Measurements from ENCODE around the gene DEPDC5. TPM values are rescaled to one million over a fixed set of nuclear protein-coding genes. Genes with fewer than 3 reads are reported as not detected.

Gene DEPDC5
- total and polyA plus RNA-seq, 9 of the 15 experiments (the other 6 are each of a cell fraction or from before 2014, with no cell fraction given), result 2.3 to 12.3 (median 10.7) TPM

- TF ChIP-seq GTF3C2 (IDR thresholded peaks at IDR 0.05; ENCODE audit: borderline replicate concordance, extremely low read depth, insufficient read length), result no peak
- TF ChIP-seq, protein P1, sequence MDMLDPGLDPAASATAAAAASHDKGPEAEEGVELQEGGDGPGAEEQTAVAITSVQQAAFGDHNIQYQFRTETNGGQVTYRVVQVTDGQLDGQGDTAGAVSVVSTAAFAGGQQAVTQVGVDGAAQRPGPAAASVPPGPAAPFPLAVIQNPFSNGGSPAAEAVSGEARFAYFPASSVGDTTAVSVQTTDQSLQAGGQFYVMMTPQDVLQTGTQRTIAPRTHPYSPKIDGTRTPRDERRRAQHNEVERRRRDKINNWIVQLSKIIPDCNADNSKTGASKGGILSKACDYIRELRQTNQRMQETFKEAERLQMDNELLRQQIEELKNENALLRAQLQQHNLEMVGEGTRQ (CRISPR knock-in tag; IDR thresholded peaks at IDR 0.05), result no peak
- no peak for TF ChIP-seq ZBTB8A (IDR thresholded peaks at IDR 0.05; ENCODE audit: partially characterized antibody)
- TF ChIP-seq MED1 (CRISPR knock-in tag; IDR thresholded peaks at IDR 0.05; ENCODE audit: borderline replicate concordance), result no peak
- TF ChIP-seq TAF7 (tag; IDR thresholded peaks at IDR 0.05), result no peak
- no peak for TF ChIP-seq CREBBP (IDR thresholded peaks at IDR 0.05; ENCODE audit: low read depth, low read length)
- no peak for TF ChIP-seq IRF9 (tag; IDR thresholded peaks at IDR 0.05)
- TF ChIP-seq TRIM24 (IDR thresholded peaks at IDR 0.05), result peak; percentile 59 to 65; a peak in 2 of 4 replicates
- TF ChIP-seq ARID1B (IDR thresholded peaks at IDR 0.05), result peak; percentile 94
- no peak for TF ChIP-seq TAF9B (IDR thresholded peaks at IDR 0.05; ENCODE audit: partially characterized antibody)
- no peak for TF ChIP-seq COPS2 (conservative IDR thresholded peaks at IDR 0.05)
- no peak for TF ChIP-seq ETV5 (CRISPR knock-in tag; IDR thresholded peaks at IDR 0.05; ENCODE audit: low read depth)
- peak; percentile 26; the same call in 1 of the 2 replicates for TF ChIP-seq CXXC5 (CRISPR knock-in tag; IDR thresholded peaks at IDR 0.05)
- no peak for TF ChIP-seq SIN3A (IDR thresholded peaks at IDR 0.05; ENCODE audit: borderline replicate concordance in 2 of 2, control insufficient read depth in 1 of 2, low read depth in 2 of 2, low read length in 2 of 2)
- no peak for TF ChIP-seq ZNF224 (CRISPR knock-in tag; IDR thresholded peaks at IDR 0.05)
- no peak for TF ChIP-seq ZNF133 (CRISPR knock-in tag; IDR thresholded peaks at IDR 0.05)
- TF ChIP-seq SMARCB1 (IDR thresholded peaks at IDR 0.05; ENCODE audit: insufficient read length, low read depth), result no peak
- TF ChIP-seq, protein P2, sequence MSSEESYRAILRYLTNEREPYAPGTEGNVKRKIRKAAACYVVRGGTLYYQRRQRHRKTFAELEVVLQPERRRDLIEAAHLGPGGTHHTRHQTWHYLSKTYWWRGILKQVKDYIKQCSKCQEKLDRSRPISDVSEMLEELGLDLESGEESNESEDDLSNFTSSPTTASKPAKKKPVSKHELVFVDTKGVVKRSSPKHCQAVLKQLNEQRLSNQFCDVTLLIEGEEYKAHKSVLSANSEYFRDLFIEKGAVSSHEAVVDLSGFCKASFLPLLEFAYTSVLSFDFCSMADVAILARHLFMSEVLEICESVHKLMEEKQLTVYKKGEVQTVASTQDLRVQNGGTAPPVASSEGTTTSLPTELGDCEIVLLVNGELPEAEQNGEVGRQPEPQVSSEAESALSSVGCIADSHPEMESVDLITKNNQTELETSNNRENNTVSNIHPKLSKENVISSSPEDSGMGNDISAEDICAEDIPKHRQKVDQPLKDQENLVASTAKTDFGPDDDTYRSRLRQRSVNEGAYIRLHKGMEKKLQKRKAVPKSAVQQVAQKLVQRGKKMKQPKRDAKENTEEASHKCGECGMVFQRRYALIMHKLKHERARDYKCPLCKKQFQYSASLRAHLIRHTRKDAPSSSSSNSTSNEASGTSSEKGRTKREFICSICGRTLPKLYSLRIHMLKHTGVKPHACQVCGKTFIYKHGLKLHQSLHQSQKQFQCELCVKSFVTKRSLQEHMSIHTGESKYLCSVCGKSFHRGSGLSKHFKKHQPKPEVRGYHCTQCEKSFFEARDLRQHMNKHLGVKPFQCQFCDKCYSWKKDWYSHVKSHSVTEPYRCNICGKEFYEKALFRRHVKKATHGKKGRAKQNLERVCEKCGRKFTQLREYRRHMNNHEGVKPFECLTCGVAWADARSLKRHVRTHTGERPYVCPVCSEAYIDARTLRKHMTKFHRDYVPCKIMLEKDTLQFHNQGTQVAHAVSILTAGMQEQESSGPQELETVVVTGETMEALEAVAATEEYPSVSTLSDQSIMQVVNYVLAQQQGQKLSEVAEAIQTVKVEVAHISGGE (CRISPR knock-in tag; IDR thresholded peaks at IDR 0.05), result 0 out of 6 replicates have a peak, but pooled peaks of 1 of the 3 experiments have one; percentile 47
- no peak for TF ChIP-seq THRB (CRISPR knock-in tag; conservative IDR thresholded peaks at IDR 0.05)
These were observed 183.5 kb downstream of the DEPDC5 start (continued) for GRCh38 chr22:31937341-31937740.

Data from K562 (cell line).